Hepatocyte (in vitro differentiated cells): ENCODE results near the gene KNSTRN.

ENCODE experiments used
- CTCF ChIP-seq: fragments of 200-600 bp; sonication (generic); IDR thresholded peaks from 2 replicates; pipeline ENCODE4 v1.5.1; 2016; ENCODE audit warnings: antibody characterized with exemption, mild to moderate bottlenecking; ENCODE audit not compliant: poor library complexity
- EZH2 ChIP-seq: fragments of 200-600 bp; sonication (generic); IDR thresholded peaks from 2 replicates; pipeline ENCODE4 v1.6.1; 2016; ENCODE audit warnings: antibody characterized with exemption, mild to moderate bottlenecking, borderline replicate concordance
- EZH2phosphoT487 ChIP-seq: fragments of 200-600 bp; sonication (generic); IDR thresholded peaks from one replicate; pipeline ENCODE4 v1.6.1; 2018; ENCODE audit warnings: antibody characterized with exemption, mild to moderate bottlenecking, low read depth, moderate library complexity; ENCODE audit not compliant: unreplicated experiment, severe bottlenecking

- TF ChIP-seq CTCF, result no peak
- TF ChIP-seq EZH2phosphoT487, result no peak
- no peak for TF ChIP-seq EZH2
Observed at GRCh38 chr15:40429068-40429710, 46.7 kb downstream of the KNSTRN start.
